Limb (tissue), 2 donors: ENCODE results near the gene NF2.
"Not testable (repeated sequence)": the region's sequence is repeated elsewhere in the genome, so short reads cannot be mapped to it uniquely, and the experiment has no call there.

ENCODE experiments used
- DNase-seq, 2 donors: peaks; one replicate each; pipeline ENCODE4 v3.0.0-alpha.2; 2016; ENCODE audit errors: extremely low spot score in 2 of 2

NF2 gene

GRCh38 chr22:29596408-29596807 lies 7.0 kb upstream of the NF2 start:
- no peak for DNase-seq

- DNase-seq, result not testable (repeated sequence)
Observed at GRCh38 chr22:29597871-29598683, 5.4 kb upstream of the NF2 start.

DNA sequence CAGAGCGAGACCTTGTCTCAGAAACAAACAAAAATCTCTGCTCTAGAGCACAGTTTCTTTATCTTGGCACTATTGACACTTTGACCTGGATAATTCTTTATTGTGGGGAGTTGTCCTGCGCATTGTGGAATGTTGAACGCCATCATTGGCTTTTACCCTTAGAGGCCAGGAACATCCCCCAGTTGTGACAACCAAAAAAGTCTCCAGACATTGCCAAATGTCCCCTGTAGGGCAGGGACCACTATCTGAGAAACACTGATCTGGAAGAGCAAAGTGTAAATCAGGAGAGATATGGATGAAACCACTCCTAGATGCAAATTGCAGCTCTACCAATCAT lies 4.8 kb upstream of the NF2 start:
- no peak for DNase-seq

GRCh38 chr22:29604076-29604360 lies 585 bp downstream of the NF2 start:
- no peak for DNase-seq

DNA sequence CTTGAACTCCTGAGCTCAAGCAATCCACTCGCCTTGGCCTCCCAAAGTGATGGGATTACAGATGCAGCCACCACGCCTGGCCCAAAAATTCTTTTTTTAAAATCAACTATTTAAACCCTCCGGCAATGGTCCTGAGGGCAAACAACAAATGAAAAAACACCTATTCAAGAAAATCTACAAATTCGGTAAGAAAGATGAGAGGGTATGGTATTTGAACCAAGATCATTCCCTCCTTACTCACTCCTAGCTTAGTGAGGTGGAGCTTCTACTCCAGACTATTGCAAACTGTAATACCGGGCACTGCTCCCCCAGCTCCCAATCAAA lies 2.1 kb downstream of the NF2 start:
- DNase-seq, result no peak

DNA sequence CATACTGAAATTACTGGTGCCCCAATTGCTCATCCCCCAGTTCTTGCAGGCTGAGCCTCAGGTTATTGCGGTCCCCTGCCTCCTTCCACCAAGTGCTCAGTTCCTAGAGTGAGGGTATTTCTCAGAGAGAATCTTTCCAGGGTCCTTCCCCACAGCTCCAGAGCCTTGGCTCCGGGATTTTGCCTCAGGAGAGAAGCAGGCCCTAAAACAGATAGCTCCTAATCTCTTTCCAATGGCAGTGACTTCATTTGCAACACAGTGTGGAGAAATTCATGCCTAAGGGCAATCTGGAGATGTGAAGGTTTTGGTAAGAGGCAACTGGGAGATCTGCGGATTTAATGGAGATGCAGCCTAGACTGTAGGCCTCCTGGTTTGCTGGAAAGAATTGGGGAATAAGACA lies 2.9 kb downstream of the NF2 start:
- DNase-seq, result no peak

DNA sequence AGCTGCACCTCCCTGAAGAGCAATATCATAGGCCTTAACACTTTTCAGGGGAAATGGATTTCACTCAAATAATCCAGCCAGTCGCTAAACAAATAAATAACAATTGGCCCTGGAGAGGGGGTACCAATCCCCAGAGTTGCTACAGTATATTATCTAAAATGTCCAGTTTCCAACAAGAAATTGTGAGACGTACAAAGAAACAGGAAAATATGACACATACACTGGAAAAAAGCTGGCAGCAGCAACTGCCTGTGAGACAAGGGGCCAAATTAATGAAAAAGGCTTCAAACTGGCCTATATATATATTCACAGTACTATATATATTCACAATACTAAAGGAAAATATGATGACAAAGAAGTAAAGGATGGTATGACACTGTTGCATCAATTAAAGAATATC lies 4.0 kb downstream of the NF2 start:
- no peak for DNase-seq

GRCh38 chr22:29609139-29609538 lies 5.7 kb downstream of the NF2 start:
- DNase-seq, result no peak

DNA sequence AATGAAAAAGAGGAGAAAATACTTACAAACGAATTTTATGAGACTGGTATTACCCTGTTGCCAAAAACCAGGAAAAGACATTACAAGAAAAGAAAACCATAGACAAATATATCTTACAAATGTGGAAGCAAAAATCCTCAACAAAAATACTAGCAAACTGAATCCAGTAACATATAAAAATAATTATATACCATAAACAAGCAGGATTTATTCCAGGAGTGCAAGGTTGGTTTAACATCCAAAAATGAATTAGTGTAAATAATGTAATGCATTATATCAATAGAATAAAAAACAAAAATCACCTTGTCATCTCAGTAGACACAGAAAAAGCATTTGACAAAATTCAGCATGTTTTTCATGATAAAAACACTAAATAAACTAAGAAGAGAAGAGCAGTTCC lies 7.3 kb downstream of the NF2 start:
- DNase-seq, result no peak

GRCh38 chr22:29615705-29616327 lies 12.4 kb downstream of the NF2 start:
- no peak for DNase-seq

DNA sequence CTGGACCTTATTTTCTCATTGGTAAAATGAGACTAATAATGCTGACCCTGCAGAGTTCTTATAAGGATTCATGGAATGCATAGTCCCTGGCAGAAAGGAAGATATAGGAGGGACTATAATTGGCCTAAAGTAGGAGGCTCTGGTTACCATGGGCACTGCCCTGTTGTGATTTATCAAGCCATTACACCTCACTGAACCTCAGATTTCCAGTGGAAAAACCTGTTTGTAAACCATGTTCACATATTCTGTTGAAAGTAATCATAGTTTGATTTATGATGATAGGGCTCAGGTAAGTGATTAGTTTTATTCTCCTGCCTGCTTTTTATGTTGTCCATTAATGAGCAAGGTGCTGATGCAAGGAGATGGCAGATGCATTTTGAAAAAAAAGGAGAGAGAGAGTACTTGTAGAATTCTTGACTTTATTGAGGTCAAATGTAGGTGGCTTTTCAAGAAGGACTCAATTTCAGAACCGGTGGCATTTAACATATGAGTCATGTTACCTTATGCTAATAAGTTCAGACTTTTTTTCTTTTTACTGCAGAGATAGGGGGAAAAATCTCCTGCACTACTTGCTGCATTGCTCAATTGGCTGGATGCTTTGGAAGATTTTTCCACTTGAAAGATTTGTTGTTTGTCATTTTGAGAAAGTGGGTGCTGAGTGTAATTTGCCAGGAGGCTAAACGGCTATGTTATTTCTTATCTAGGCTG lies 14.6 kb downstream of the NF2 start:
- no peak for DNase-seq

GRCh38 chr22:29621761-29622526 lies 18.5 kb downstream of the NF2 start:
- DNase-seq, result no peak

- DNase-seq, result no peak
Observed at GRCh38 chr22:29623059-29623458, 19.6 kb downstream of the NF2 start.

GRCh38 chr22:29623553-29624169 lies 20.2 kb downstream of the NF2 start:
- DNase-seq, result no peak

DNA sequence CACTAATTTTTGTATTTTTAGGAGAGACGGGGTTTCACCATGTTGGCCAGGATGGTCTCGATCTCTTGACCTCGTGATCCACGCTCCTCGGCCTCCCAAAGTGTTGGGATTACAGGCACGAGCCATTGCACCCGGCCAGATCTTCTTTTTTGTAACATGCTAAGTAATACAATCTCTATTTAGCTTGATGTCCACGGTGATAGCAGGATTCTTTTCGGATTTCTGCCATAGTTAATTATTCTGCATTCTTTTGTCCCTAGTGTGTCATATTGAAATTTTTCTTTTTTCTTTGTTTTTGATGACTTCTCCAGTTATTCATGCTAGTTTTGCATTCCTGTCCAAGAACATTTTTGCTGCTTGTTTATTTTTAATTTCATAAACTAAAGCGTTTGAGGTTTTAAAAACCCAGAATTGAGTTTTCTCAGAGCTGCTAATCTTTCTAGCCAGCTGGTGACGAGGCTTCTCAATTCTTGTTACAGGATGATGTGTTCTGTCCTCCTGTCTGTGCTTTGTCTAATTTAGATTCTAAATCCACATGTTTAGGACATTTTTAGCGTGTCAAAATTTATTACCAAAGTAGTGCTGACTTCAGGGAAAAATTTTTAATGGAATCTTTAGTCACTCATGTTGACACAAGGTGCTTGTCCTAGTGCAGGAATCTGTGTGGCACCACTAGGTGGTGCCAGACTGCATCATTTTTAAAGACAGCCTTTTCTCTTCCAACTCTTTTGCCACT lies 21.8 kb downstream of the NF2 start:
- DNase-seq, result peak in 1 of 2 donors; percentile 77

- no peak for DNase-seq
Observed at GRCh38 chr22:29626497-29627195, 23.2 kb downstream of the NF2 start.

- DNase-seq, result no peak
Observed at GRCh38 chr22:29627196-29627535, 23.7 kb downstream of the NF2 start.

GRCh38 chr22:29628996-29629902 lies 25.8 kb downstream of the NF2 start:
- no peak for DNase-seq

DNA sequence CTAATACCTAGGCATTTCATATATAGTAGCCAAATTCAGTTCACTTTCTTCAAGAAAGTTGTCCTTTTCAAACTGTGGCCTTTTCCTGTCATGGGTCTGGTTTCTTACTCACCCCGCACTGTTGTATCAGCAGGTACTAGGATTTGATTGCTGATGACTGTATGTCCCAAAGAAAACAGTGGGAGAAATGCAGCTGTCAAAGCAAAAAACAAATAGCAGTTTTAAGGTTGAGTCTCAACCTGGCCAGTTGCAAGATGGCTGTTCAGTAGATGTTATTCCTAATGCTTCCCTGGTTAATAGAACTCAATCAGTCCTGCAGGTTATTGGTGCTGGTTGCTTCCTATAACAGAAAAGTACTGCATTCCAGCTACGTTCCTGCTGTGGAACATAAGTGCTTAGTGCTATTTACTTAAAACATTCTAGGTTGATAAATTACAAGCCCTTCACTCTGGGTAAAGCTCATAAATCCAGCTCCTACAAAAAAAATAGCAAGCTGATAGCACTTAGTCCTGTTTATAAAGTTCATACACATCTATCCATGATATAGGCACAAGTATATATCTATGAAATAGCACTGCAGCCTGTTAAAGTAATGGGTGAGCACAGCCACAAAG lies 26.6 kb downstream of the NF2 start:
- DNase-seq, result no peak
